ACHN (cell line): Measurements from ENCODE around the gene WDFY3.
"Not testable (repeated sequence)": the region's sequence is repeated elsewhere in the genome, so short reads cannot be mapped to it uniquely, and the experiment has no call there.

Source experiments
- DNase-seq: peaks from one replicate; pipeline ENCODE4 v3.0.0-alpha.2; 2015
- in situ Hi-C: cut with HindIII; loops from 2 replicates; pipeline ENCODE4 v1.10.0; 2017; ENCODE audit warnings: low sequenced_read_pairs, low pct_ligation_motif_present, low pct_unique_long_range_greater_than_20kb

Gene WDFY3

DNA sequence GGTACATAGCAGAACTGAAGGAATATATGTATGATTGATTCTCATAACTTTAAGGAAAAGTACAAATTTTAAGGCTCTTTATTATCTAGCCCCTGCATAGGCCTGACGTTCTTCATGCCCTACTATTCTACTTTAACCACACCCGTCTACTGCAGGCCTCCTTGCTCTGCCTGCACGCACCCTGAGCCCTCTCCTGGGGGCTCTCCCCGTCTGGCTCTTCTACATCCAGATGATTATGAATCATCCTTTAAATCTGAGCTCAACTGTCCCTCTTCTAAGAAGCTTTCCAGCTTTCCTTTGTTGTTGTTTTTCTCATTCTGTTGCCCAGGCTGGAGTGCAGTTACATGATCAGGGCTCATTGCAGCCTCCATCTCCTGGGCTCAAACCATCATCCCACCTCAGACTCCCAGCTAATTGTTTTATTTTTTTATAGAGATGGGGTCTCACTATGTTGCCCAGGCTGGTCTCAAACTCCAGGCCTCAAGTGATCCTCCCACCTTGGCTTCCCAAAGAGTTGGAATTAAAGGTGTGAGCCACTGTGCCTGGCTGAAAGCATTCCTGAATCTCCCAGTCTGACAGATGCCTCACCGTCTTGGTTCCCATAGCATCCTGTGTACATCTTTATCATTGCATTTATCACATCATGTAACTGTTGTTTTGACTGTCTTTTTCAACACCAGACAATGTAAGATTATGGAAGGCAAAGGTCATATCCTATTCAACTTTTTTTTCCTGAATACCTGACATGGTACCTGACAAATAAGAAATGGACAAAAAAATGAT lies 89.2 kb downstream of the WDFY3 start:
- no peak for DNase-seq
- in situ Hi-C loops = no loop called here

DNA sequence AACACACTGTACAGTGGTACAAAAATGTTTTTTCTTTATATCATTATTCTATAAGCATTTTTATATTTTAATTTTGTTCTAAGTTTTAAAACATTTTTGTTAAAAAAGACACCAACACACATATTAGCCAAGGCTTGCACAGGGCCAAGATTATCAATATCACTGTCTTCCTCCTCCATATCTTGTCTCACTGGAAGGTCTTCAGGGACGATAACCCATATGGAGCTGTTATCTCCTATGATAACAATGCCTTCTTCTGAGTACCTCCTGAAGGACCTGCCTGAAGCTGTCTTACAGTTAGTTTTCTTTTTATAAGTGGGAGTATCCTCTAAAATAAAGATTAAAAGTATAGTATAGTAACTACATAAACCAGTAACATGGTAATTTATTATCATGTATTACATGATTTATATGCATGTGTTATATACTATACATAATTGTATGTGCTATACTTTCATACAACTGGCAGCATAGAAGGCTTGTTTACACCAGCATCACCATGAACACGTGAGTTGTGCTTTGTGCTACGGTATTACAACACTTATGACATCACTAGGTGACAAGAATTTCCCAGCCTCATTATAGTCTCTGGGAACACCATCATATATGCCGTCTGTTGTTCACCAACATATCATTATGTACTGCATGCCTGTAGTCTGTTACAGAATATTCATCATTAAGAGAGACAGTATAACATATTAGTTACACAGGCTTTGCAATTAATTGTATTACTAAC lies 90.7 kb downstream of the WDFY3 start:
- in situ Hi-C loops = no loop called here
- DNase-seq = no peak

DNA sequence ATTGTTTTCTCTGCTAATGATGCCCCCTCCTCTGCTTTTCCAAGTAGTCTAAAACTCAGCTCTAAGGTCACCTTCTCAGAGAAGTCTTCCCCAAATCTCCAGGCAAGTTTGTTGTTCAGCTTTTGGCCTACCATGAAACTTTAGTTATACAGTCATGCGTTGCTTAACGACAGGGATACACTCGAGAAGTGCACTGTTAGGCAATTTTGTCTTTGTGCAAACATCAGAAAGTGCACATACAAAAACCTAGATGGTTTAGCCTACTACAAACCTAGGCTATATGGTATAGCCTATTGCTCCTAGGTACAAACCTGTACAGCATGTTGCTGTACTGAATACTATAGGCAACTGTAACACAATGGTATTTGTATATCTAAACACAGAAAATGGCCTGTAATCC lies 91.9 kb downstream of the WDFY3 start:
- in situ Hi-C loops = no loop called here
- no peak for DNase-seq

GRCh38 chr4:84870398-84871163 lies 95.9 kb downstream of the WDFY3 start:
- DNase-seq = peak; percentile 53

GRCh38 chr4:84866295-84866694 lies 100.2 kb downstream of the WDFY3 start:
- in situ Hi-C loops = no loop called here

More at GRCh38 chr4:84870398-84871163, 95.9 kb downstream of the WDFY3 start:
- in situ Hi-C loops = no loop called here

GRCh38 chr4:84865600-84865999 lies 100.9 kb downstream of the WDFY3 start:
- in situ Hi-C loops = no loop called here
- no peak for DNase-seq

More at GRCh38 chr4:84866295-84866694, 100.2 kb downstream of the WDFY3 start:
- DNase-seq = no peak

DNA sequence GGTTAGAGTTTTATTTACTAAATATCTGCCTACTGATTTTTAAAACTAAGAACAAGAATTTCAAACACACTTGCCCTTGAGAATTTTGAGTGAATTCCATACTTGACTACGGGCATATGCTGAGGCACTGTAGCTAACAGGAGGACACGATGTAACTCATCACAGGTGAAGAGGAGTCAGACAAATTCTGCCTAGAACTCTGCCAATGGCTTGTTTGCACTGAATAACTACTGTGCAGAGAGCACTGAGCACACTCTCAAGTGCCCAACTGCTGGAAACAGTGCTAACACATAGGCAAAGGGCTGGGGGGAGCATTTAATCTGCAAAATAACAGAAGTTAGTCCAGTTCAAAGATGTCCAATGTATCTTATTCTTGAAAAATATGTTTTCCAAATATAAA lies 104.4 kb downstream of the WDFY3 start:
- DNase-seq = no peak
- in situ Hi-C loops = no loop called here

- in situ Hi-C loops = no loop called here
- DNase-seq = no peak
These were observed 109.2 kb downstream of the WDFY3 start for GRCh38 chr4:84857296-84857695.

DNA sequence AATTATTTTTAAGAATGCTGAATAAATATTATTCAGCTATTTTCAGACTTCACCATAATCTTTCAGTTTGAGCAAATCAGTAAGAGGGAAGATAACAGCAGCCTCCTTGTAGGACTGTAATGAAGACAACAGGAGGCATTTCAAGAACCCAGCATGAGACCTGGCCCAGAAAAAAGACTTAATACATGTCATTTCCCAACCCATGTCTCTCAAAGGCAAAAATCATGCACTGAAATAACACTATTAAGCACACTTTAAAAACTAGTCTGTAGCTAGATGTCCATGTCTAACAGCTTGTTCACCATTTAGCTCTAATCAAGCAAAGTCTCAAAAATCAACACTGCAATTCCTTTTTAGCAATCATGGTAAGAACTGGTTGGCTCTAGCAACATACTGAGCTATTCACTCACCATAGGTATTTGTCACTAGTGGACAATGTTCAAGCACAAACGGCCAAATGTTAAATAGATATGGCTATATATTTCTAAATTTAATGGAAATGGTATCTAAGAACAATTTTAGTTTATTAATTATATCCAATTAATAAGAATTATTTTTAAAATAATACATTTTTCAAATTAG lies 109.9 kb downstream of the WDFY3 start:
- DNase-seq = no peak
- in situ Hi-C loops = no loop called here

DNA sequence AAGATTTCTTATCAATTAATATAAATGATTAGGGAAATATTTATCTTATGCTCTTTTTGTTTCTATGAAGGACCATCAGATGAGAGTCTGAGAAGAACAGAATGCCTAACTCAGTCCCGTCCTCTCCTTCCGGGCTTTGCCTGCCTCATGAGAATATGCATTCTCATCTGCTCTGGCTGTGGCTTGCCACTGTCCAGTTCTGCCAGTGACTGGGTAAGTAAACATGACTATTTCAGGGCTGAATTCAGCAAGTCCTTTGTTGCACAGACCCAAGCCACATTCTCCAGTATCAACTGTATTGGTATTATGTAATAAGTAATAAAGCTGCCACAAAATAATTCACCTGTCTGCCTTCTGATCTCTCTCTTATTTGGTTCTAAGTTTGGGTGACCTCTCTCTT lies 110.7 kb downstream of the WDFY3 start:
- DNase-seq = no peak

GRCh38 chr4:84852081-84852480 lies 114.4 kb downstream of the WDFY3 start:
- DNase-seq = no peak
- in situ Hi-C loops = no loop called here

More for the DNA sequence above, 110.7 kb downstream of the WDFY3 start:
- in situ Hi-C loops = no loop called here

- DNase-seq = no peak
- in situ Hi-C loops = no loop called here
These were observed 117.3 kb downstream of the WDFY3 start for GRCh38 chr4:84849051-84849640.

DNA sequence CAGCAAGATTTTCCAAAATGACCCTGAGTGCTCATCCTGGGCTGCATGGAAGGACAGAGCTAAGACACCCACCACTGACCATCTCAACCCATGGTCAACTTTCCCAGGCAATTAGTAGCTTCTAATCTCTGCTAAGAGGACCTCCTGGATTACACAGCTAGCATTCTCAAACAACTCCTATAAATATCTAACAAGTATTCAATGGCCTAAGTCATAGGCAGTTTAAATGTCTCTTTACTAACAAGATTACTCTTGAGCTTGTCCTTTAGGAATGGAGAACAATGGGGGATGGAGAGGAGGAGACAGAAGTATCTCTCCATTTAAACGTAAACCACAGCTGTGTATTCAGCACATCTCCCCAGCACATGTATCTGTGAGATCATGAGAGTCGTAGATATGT lies 118.1 kb downstream of the WDFY3 start:
- in situ Hi-C loops = no loop called here
- DNase-seq = no peak

- in situ Hi-C loops = no loop called here
- no peak for DNase-seq
These were observed 118.5 kb downstream of the WDFY3 start for GRCh38 chr4:84847978-84848377.

DNA sequence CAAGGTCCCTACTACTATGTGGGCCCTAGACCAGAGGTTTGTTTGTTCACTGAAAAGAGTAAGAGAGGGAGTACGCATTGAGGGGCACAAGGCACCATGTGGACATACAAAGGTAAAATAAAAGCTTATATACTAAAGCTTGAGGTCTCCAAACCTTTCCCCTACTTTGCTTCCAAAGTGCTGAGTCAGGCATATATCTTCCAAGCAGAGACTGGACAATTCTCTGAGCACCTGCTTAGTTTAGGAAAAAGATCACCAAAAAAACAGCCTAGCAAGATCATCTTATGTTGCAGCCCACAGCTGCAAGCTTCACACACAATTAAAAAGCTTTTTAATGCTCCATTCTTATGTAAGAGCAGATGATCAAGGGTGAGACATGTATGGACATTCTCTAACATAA lies 119.5 kb downstream of the WDFY3 start:
- in situ Hi-C loops = no loop called here
- no peak for DNase-seq

- DNase-seq = no peak
- in situ Hi-C loops = no loop called here
These were observed 125.1 kb downstream of the WDFY3 start for GRCh38 chr4:84841435-84841834.

DNA sequence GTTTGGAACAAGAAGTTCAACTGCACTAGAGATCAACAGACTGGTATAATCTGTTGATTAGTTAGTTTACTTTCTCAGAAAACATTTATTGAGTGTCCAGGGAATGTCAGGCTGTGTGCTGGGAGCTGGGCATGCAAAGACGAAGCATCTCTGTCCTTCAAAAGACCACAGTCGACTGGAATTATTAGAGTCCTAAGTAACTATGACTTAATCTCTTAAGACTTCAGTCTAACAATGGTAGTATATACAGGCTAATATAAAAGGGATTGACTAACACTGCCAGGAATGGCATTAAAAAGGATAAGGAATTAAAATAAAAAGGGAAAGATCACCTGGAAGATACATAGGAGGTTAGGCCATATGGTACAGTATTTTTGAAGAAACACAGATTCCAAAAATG lies 128.7 kb downstream of the WDFY3 start:
- DNase-seq = no peak
- in situ Hi-C loops = no loop called here

- DNase-seq, in situ Hi-C loops: not testable (repeated sequence)
These were observed 136.9 kb downstream of the WDFY3 start for GRCh38 chr4:84829633-84830032.

DNA sequence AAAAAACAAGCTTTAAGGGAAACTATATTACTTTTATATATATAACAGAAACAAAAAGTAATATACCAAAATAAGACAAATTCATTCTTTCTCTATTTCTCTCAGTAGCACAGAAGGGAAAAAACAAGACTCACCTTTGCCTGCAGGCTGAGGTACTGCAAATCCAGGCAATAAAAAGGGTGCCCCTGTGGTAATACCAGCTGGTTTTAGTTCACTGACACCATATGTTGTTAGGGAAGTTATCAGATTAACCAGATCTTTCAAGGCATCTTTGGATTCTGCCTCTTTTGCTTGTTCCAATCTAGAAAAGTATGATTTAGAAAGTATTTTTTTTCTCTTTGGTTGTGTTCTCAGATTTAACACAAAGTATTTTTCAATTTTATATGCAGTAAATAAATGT lies 139.8 kb downstream of the WDFY3 start:
- DNase-seq = no peak
- in situ Hi-C loops = no loop called here
